SK-N-SH (cell line): ENCODE data around the gene HCRTR2. TPM values are rescaled to one million over a fixed set of nuclear protein-coding genes. Genes with fewer than 3 reads are reported as not detected.

ENCODE experiments used
- CTCF ChIA-PET: fragments of 300-600, 350-600 bp; formaldehyde crosslinking; extraction: SDS; loops from one replicate; lab custom pipeline; 2021; lab: Yijun Ruan, JAX
- POLR2A ChIA-PET: fragments of 350-600 bp; sonication (Branson Sonifier 250); formaldehyde crosslinking; extraction: SDS; loops from one replicate; lab custom pipeline; 2020; ENCODE audit warnings: antibody characterized with exemption, inconsistent platforms; lab: Yijun Ruan, JAX
- DNase-seq: peaks from one replicate; pipeline ENCODE4 v3.0.0; 2012
- H2AFZ ChIP-seq: fragments of 200-600 bp; sonication (generic); 2 replicates; pipeline ENCODE4 v1.8.1; 2016; ENCODE audit warnings: antibody characterized with exemption, mild to moderate bottlenecking, low read depth
- H3F3A ChIP-seq: fragments of 200-600 bp; sonication (generic); replicated peaks from 2 replicates; pipeline ENCODE3; 2016; ENCODE audit warnings: antibody characterized with exemption, mild to moderate bottlenecking; ENCODE audit not compliant: insufficient read depth
- H3K27ac ChIP-seq, 2 experiments: fragments of 200-500 bp in 1 of 2; fragments of 200-600 bp in 1 of 2; sonication (Bioruptor generic) in 1 of 2; sonication (generic), shearing (Covaris generic) in 1 of 2; 2 replicates each; pipeline versions ENCODE4 v1.5.1 to v1.6.1; 2014 to 2016; ENCODE audit warnings: low read depth in 2 of 2, inconsistent platforms in 1 of 2, low read length in 1 of 2, mild to moderate bottlenecking in 1 of 2, mixed read lengths in 1 of 2
- H3K27me3 ChIP-seq: fragments of 200-600 bp; sonication (generic), shearing (Covaris generic); 2 replicates; pipeline ENCODE4 v1.6.1; 2016; ENCODE audit warnings: mixed run types; ENCODE audit not compliant: insufficient read depth
- H3K36me3 ChIP-seq, 2 experiments: fragments of 200-500 bp in 1 of 2; fragments of 200-600 bp in 1 of 2; sonication (Bioruptor generic) in 1 of 2; sonication (generic) in 1 of 2; replicated peaks in 1 of 2; 2 replicates each; pipeline versions ENCODE3 to v1.5.1; 2014 to 2016; ENCODE audit warnings: low read length in 1 of 2, mild to moderate bottlenecking in 1 of 2; ENCODE audit not compliant: insufficient read depth in 2 of 2, control insufficient read depth in 1 of 2
- H3K4me1 ChIP-seq, 2 experiments: fragments of 200-500 bp in 1 of 2; fragments of 200-600 bp in 1 of 2; sonication (Bioruptor generic) in 1 of 2; sonication (generic), shearing (Covaris generic) in 1 of 2; 2 replicates each; pipeline versions ENCODE4 v1.5.1 to v1.6.1; 2014 to 2016; ENCODE audit warnings: low read depth in 1 of 2, low read length in 1 of 2, mixed run types in 1 of 2; ENCODE audit not compliant: insufficient read depth in 2 of 2, control insufficient read depth in 1 of 2
- H3K4me2 ChIP-seq: fragments of 200-600 bp; sonication (generic), shearing (Covaris generic); 2 replicates; pipeline ENCODE4 v1.6.1; 2017; ENCODE audit warnings: mixed run types
- H3K4me3 ChIP-seq, 2 experiments: fragments of 200-500 bp in 1 of 2; fragments of 200-600 bp in 1 of 2; sonication (Bioruptor generic) in 1 of 2; sonication (generic), shearing (Covaris generic) in 1 of 2; 2 replicates each; pipeline versions ENCODE4 v1.5.1 to v1.8.1; 2014 to 2016; ENCODE audit warnings: low read depth in 2 of 2, inconsistent platforms in 1 of 2, low read length in 1 of 2, mild to moderate bottlenecking in 1 of 2, mixed read lengths in 1 of 2, moderate library complexity in 1 of 2
- H3K79me2 ChIP-seq: fragments of 200-600 bp; sonication (generic); 2 replicates; pipeline ENCODE4 v1.8.1; 2017; ENCODE audit warnings: mild to moderate bottlenecking; ENCODE audit not compliant: insufficient read depth
- H3K9ac ChIP-seq: fragments of 200-600 bp; sonication (generic); 2 replicates; pipeline ENCODE4 v1.6.1; 2017; ENCODE audit warnings: mixed run types
- H3K9me2 ChIP-seq: fragments of 200-600 bp; sonication (generic); 2 replicates; pipeline ENCODE4 v1.6.1; 2017; ENCODE audit warnings: mixed run types
- H3K9me3 ChIP-seq: fragments of 200-600 bp; sonication (generic); 2 replicates; pipeline ENCODE4 v1.6.1; 2017; ENCODE audit warnings: mixed run types, mild to moderate bottlenecking, moderate library complexity
- H4K20me1 ChIP-seq: fragments of 200-600 bp; sonication (generic); 2 replicates; pipeline ENCODE4 v1.6.1; 2017; ENCODE audit warnings: mild to moderate bottlenecking, mixed run types; ENCODE audit not compliant: insufficient read depth
- CHD2 ChIP-seq: fragments of 150-350 bp; IDR thresholded peaks from 2 replicates; pipeline ENCODE4 v1.6.1; 2018; ENCODE audit warnings: low read length; ENCODE audit not compliant: partially characterized antibody
- EP300 ChIP-seq, 2 experiments: IDR thresholded peaks; 2 replicates each; pipeline versions ENCODE4 v1.4.0 to v1.6.1; 2012; ENCODE audit warnings: borderline replicate concordance in 1 of 2, low read depth in 1 of 2, low read length in 1 of 2
- FOSL2 ChIP-seq: IDR thresholded peaks from 2 replicates; pipeline ENCODE4 v1.4.0; 2012; ENCODE audit warnings: low read depth, mild to moderate bottlenecking, moderate library complexity, borderline replicate concordance
- FOXJ3 ChIP-seq: sonication (generic); formaldehyde crosslinking; IDR thresholded peaks from 2 replicates; pipeline ENCODE4 v1.5.1; 2020; ENCODE audit warnings: mild to moderate bottlenecking, missing genetic modification reagents
- FOXM1 ChIP-seq: IDR thresholded peaks from 2 replicates; pipeline ENCODE4 v1.4.0; 2012; ENCODE audit warnings: low read depth, mild to moderate bottlenecking
- GABPA ChIP-seq: IDR thresholded peaks from 2 replicates; pipeline ENCODE4 v1.4.0; 2012; ENCODE audit warnings: low read depth, mild to moderate bottlenecking
- NFIC ChIP-seq: IDR thresholded peaks from 2 replicates; pipeline ENCODE4 v1.4.0; 2012; ENCODE audit warnings: borderline replicate concordance
- NRF1 ChIP-seq: IDR thresholded peaks from 2 replicates; pipeline ENCODE4 v1.6.1; 2012; ENCODE audit warnings: low read depth, mild to moderate bottlenecking, low read length
- RAD21 ChIP-seq: IDR thresholded peaks from 2 replicates; pipeline ENCODE4 v1.6.1; 2012; ENCODE audit warnings: mild to moderate bottlenecking, low read length
- RXRA ChIP-seq: IDR thresholded peaks from 2 replicates; pipeline ENCODE4 v1.4.0; 2012; ENCODE audit warnings: low read depth, mild to moderate bottlenecking, borderline replicate concordance
- TAF1 ChIP-seq: IDR thresholded peaks from 2 replicates; pipeline ENCODE4 v1.6.1; 2012; ENCODE audit warnings: low read depth, mild to moderate bottlenecking, low read length, moderate library complexity, borderline replicate concordance
- polyA plus RNA-seq, 3 experiments: library from polyadenylated mRNA; depleted of rRNA; stranded (reverse); fragments of >200 nt; gene quantifications; 2 replicates each; pipeline ENCODE4 v1.2.3, GENCODE V29; 2012
- TF ChIP-seq, protein P1 (sequence below): fragments of 150-350 bp; IDR thresholded peaks from 2 replicates; pipeline ENCODE4 v1.6.1; 2017; ENCODE audit warnings: antibody characterized with exemption, low read length, low read depth, borderline replicate concordance
- TF ChIP-seq, protein P2 (sequence below): fragments of 200-600 bp; sonication (generic); IDR thresholded peaks from 2 replicates; pipeline ENCODE4 v1.6.1; 2017; ENCODE audit warnings: antibody characterized with exemption, mild to moderate bottlenecking, moderate library complexity
- TF ChIP-seq, protein P3 (sequence below): IDR thresholded peaks from 2 replicates; pipeline ENCODE4 v1.4.0; 2012; ENCODE audit warnings: low read depth, borderline replicate concordance

The HCRTR2 gene
- polyA plus RNA-seq, 1 of the 3 experiments (the other 2 are of a cell fraction), result not detected

DNA sequence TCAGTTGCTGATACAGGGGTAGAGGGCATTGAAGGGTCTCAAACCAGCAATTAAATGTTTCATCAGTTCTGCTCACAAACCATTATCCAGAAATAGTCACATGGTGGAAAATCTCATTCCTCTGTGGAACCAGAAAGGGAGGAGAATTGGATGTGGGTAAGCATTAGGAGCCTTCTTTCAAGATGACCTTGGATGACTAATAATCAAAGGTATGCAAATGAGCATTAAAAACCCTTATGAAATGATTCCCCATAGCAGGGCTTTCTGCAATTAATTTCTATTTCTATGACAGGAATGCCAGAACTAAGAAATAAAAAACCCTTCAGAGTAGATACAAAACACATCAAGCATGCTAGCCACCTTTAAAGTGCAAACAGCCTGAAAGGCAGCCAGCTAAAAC lies 37.4 kb upstream of the HCRTR2 start:
- H3K27me3 ChIP-seq, result no peaks in the 10 kb centered on the region
- H2AFZ ChIP-seq, result no peak overlapping the region
- TF ChIP-seq, protein P1, sequence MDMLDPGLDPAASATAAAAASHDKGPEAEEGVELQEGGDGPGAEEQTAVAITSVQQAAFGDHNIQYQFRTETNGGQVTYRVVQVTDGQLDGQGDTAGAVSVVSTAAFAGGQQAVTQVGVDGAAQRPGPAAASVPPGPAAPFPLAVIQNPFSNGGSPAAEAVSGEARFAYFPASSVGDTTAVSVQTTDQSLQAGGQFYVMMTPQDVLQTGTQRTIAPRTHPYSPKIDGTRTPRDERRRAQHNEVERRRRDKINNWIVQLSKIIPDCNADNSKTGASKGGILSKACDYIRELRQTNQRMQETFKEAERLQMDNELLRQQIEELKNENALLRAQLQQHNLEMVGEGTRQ, result no peak
- no peak for TF ChIP-seq FOXJ3
- no peak for TF ChIP-seq CHD2
- no peak for TF ChIP-seq RXRA
- TF ChIP-seq RAD21, result no peak
- TF ChIP-seq FOSL2, result no peak
- TF ChIP-seq FOXM1, result no peak
- TF ChIP-seq NFIC, result no peak
- TF ChIP-seq, protein P2, sequence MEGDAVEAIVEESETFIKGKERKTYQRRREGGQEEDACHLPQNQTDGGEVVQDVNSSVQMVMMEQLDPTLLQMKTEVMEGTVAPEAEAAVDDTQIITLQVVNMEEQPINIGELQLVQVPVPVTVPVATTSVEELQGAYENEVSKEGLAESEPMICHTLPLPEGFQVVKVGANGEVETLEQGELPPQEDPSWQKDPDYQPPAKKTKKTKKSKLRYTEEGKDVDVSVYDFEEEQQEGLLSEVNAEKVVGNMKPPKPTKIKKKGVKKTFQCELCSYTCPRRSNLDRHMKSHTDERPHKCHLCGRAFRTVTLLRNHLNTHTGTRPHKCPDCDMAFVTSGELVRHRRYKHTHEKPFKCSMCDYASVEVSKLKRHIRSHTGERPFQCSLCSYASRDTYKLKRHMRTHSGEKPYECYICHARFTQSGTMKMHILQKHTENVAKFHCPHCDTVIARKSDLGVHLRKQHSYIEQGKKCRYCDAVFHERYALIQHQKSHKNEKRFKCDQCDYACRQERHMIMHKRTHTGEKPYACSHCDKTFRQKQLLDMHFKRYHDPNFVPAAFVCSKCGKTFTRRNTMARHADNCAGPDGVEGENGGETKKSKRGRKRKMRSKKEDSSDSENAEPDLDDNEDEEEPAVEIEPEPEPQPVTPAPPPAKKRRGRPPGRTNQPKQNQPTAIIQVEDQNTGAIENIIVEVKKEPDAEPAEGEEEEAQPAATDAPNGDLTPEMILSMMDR, result no peak
- TF ChIP-seq GABPA, result no peak
- no peak for TF ChIP-seq EP300 (IDR thresholded peaks at IDR 0.05; ENCODE audit: borderline replicate concordance in 1 of 2, low read depth in 1 of 2, low read length in 1 of 2)
- TF ChIP-seq, protein P3, sequence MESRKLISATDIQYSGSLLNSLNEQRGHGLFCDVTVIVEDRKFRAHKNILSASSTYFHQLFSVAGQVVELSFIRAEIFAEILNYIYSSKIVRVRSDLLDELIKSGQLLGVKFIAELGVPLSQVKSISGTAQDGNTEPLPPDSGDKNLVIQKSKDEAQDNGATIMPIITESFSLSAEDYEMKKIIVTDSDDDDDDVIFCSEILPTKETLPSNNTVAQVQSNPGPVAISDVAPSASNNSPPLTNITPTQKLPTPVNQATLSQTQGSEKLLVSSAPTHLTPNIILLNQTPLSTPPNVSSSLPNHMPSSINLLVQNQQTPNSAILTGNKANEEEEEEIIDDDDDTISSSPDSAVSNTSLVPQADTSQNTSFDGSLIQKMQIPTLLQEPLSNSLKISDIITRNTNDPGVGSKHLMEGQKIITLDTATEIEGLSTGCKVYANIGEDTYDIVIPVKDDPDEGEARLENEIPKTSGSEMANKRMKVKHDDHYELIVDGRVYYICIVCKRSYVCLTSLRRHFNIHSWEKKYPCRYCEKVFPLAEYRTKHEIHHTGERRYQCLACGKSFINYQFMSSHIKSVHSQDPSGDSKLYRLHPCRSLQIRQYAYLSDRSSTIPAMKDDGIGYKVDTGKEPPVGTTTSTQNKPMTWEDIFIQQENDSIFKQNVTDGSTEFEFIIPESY, result no peak
- TF ChIP-seq NRF1, result no peak
- TF ChIP-seq TAF1, result no peak
- H3K36me3 ChIP-seq, result no peaks in the 10 kb centered on the region
- H3K9me2 ChIP-seq, result no peaks in the 10 kb centered on the region
- H3F3A ChIP-seq, result no peaks in the 10 kb centered on the region
- POLR2A ChIA-PET, result no interaction called here
- no peaks in the 10 kb centered on the region for H3K79me2 ChIP-seq
- H3K4me3 ChIP-seq, result no peak overlapping the region
- H3K4me2 ChIP-seq, result no peak overlapping the region
- no peaks in the 10 kb centered on the region for H4K20me1 ChIP-seq
- no peak overlapping the region for H3K27ac ChIP-seq
- no peaks in the 10 kb centered on the region for H3K9me3 ChIP-seq
- no peak for DNase-seq
- no peak overlapping the region for H3K9ac ChIP-seq
- no peaks in the 10 kb centered on the region for H3K4me1 ChIP-seq
- CTCF ChIA-PET, result interaction anchor here (0.8 kb wide), 1 partner anchor 11 kb away, joined by 3 read pairs; no protein-coding TSS in a partner anchor
